Medulla oblongata (tissue), 1 donor: ENCODE data around the gene ADAMTS18.

ENCODE experiments used
- DNase-seq: peaks from one replicate; pipeline ENCODE4 v3.0.0-alpha.2; 2015; ENCODE audit errors: extremely low spot score

Gene ADAMTS18

GRCh38 chr16:77434022-77434529 lies 758 bp downstream of the ADAMTS18 start:
- DNase-seq: no peak

DNA sequence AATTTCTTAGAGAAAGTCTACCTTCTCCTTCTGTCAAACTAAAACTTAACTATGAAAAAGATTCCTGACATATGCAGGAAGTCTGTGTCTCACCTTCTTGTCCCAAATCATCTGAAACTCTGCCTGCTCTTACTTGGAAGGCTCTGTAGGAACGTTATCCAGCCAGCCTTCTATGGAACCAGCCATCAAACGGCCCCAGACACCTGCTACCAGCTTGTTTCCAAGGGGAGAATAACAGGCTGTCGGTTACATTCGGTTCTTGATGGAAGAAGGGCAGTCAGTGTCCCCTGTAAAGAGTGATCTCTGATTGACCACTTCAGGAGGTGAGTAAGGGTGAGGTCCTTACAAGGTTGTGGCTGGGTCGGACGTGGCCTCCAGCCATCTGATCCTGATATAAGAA lies 1.7 kb downstream of the ADAMTS18 start:
- no peak for DNase-seq

- no peak for DNase-seq
These were observed 2.6 kb downstream of the ADAMTS18 start for GRCh38 chr16:77432264-77432663.

DNA sequence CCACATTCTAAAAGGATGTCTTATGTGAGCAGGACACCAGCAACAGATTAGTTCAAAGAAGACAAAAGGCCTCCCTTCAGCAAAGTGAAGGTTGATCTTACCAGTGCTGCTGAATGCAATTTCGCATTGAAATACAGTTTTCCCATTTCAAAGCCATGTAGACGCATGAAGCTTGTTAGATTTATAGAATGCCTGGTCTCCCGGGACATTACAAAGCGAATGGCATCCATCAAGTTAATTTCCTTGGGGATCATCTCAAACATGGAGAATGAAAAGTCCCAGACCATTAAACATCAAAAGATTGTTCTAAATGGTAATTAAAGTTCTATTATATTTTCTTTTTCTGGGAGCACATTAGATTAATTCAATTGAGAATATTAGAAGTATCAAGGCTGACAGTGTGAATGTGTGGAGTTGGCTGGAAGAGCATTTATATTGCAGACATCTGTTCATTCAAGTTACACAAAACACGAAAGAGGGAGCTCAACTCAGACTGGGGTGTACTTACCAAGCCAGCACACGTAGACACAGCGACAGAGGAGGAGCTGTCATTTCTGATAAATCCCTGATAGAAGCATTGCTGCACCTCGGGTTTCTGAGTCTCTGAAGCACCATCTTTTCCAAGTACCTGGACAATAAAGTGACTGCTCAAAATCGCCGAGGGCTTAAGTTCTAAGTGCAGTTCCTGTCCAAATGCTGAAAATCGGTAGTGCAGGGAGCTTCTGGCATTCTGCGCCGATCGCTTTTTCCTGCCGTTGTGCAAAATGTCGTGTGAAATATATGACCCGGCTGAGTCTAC lies 3.8 kb downstream of the ADAMTS18 start:
- no peak for DNase-seq

DNA sequence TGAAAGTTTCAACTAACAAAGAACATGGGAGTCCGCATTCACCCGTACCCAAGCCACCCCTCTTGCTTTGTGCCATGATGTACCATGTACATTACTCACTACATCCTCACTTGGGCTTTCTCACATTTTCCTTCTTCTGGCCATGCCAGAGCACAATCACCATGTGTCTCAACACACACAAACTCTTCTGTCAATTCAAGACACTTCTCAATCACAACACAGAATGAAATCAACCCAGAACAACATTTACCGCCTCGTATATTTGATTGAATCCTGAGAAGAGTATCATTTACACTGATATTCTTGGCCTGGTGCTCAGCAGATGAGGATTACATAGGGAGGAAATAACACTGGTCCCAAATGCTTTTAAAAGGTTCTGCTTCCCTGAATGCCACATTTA lies 4.5 kb downstream of the ADAMTS18 start:
- DNase-seq: peak; percentile 35

GRCh38 chr16:77424871-77425604 lies 9.8 kb downstream of the ADAMTS18 start:
- DNase-seq: no peak

- DNase-seq: no peak
These were observed 12.5 kb downstream of the ADAMTS18 start for GRCh38 chr16:77422196-77422784.

DNA sequence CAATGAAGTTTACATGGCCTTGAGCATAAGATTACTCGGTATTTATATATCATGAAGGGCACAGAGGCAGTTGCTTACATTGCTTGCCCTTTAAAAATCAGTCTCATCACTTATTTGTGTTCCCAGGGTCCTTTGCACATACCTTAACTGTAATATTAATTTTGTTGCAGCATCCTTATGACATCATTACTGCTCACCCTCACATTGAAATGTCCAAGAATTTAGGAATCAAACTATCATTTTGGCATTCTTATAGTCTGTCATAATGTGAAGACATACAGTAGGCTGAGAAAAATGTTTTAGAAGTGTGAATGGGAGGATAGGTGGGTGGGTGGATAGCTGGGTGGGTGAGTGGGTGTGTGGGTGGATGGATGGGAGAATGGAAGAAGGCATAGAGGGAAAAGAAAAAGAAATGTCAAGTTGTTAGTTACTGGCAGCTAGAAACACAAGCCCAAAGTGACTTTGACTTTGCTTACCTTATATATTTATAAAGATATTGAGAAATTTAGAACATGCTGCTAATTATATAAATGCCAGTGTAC lies 17.8 kb downstream of the ADAMTS18 start:
- DNase-seq: no peak

DNA sequence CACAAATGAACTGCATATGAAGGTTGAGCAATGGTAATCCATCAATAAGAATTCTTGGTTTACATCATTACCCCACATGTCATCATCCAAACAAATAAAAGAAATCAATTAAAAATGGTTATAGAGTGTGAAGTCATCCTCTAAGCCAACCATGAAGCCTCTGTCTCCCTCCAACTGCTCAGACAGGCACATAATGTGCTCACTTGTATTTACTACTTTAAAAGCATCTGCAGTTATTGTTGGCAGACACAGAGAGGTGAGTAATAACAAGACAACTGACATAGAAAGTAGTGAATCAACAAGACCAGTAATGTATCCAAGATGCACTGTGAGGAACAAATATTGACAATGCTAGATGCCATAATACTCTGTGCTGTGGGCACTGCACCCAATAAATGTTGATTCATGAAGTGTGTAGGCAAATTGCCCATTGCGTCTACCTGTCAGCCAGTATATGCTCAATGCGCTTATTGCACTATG lies 20.0 kb downstream of the ADAMTS18 start:
- DNase-seq: no peak

- DNase-seq: no peak
These were observed 24.4 kb downstream of the ADAMTS18 start for GRCh38 chr16:77410449-77410848.

- no peak for DNase-seq
These were observed 25.5 kb downstream of the ADAMTS18 start for GRCh38 chr16:77409311-77409710.

DNA sequence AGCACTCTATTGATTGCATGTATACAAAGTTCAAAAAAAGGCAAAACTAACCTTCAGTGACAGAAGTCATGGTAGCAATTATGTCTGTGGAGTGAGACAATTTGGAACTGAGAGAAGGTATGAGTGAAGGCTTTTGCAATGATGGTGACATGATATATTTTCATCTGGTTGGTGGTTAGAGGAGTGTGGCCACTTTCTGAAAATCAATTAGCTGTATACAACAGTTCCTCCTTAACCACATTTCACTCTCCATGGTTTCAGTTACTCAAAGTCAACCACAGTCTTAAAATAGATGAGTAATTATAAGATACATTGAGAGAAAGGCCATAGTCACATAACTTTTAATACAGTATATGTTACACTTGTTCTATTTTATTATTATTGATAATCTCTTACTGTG lies 26.2 kb downstream of the ADAMTS18 start:
- DNase-seq: no peak

DNA sequence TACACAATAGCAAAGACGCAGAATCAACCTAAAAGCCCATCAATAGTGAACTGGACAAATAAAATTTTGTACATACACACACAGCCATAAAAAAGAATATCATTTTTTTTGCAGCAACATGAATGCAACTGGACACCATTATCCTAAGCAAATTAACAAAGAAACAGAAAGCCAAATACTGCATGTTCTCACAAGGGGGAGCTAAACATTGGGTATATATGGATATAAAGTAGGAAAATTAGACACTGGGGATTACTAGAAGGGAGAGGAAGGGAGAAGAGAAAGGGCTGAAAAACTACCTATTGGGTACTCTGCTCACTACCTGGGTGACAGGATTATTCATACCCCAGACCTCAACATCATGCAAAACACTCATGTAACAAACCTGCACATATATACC lies 28.2 kb downstream of the ADAMTS18 start:
- no peak for DNase-seq

- no peak for DNase-seq
These were observed 30.1 kb downstream of the ADAMTS18 start for GRCh38 chr16:77404775-77405174.

DNA sequence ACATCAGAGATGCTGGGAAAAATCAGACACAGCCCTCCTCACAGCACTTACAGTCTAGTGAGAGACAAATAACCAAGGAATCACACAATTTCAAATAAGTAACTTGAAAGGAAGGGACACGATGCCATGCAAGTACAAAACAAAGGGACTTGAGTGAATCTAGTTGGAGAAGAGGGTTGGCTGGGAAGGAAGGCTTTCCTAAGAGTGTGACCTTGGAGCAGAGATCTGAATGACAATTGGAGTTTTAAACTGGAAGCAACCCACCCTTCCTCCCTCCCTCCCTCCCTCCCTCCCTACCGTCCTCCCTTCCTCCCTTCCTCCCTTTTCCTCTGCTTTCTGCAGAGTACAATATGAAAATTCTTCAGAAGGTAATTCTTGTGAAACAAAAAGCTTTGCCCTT lies 31.1 kb downstream of the ADAMTS18 start:
- DNase-seq: no peak

- DNase-seq: no peak
These were observed 32.2 kb downstream of the ADAMTS18 start for GRCh38 chr16:77402672-77403071.

DNA sequence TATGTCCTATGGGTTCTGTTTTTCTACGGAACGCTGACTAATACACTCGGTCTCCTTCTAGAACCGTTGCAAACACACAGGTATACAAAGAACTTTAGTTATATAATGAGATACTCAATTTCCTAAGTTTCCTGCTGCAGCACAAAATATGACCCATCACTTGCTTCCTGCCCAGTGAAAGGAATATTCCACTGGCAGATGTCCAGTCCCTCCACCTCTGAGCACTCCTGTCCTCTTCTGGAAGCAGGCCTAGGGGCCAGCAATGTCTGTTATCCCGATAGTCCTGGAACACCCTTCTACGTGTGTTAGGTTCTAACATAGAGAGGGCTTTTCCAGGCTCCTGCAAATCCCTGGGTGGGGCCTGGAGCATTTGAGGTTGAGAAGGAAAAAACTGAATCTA lies 32.7 kb downstream of the ADAMTS18 start:
- DNase-seq: no peak

- no peak for DNase-seq
These were observed 35.3 kb downstream of the ADAMTS18 start for GRCh38 chr16:77399546-77399945.

DNA sequence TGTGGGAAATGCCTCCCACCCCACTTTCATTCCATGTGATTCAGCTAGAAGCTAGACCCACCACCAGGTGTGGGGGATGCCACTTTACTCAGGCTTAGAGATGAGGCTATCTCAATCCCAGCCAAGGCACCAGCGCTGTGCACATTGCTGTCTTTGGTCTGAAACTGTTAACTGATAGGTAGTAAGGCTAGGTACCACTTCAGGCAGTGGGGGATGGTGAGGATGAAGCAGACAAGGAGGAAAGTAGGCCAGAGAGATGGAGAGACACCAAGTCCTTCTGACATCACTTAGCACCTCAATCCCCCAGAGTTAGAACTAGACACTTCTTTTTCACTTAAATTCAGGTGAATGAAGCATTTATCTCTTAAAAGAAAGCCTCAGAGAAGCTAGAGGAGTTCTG lies 35.8 kb downstream of the ADAMTS18 start:
- DNase-seq: no peak

GRCh38 chr16:77398495-77398894 lies 36.3 kb downstream of the ADAMTS18 start:
- no peak for DNase-seq

DNA sequence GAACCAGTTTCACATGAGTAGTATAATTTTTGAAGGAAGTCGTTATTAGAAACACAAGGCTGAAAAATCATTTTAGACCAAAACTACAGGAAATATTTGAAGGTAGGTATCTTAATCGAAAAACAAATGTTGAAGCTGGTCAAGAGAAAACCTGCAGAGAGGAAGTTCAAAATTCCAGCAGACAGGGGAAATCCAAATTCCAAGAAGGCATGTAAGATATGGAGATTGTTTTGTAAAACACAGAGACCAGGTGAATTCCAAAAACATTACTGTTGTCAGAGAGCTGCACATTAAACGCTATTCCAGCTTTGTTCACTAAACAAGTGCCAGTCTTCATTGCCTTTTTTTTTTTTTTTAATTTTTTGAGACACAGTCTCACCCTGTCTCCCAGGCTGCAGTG lies 38.4 kb downstream of the ADAMTS18 start:
- DNase-seq: no peak

- DNase-seq: no peak
These were observed 40.1 kb downstream of the ADAMTS18 start for GRCh38 chr16:77394699-77395098.
